ELR (cell line): ENCODE measurements around the gene CDK5RAP3.
A peak's percentile ranks its signal among the peaks of the same experiment; 100 is the strongest.

ENCODE experiments used
- DNase-seq: peaks from one replicate; pipeline ENCODE4 v3.0.0-alpha.2; 2015; ENCODE audit warnings: low read depth

Gene CDK5RAP3

DNA sequence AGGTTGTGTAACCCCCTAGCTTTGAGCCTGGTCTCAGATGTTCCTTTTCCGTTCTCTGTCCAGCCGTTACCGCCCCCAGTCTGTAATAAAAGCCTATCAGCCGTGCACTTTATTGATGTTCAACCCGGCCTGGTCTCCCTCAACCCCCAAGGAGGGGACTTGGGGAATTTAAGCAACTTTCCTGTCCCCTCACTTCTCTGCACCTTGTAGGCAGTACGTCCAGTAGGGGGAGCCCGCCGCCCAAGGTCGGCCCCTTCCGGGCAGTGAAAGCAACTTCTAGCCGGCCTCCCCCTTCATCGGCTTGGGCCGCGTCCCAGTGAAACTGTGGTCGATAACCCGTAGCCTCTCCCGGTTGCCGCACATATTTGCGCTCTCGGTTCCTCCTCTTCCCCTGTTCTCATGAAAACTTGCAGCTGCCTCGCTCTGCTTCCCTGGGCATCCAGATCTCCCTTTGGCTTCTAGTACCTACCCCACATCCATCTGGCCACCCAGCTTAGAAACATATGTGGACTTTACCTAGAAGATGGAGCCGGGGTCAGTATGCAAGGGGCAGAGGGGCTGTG, 21.6 kb upstream of the CDK5RAP3 start:
- peak; percentile 88 for DNase-seq

DNA sequence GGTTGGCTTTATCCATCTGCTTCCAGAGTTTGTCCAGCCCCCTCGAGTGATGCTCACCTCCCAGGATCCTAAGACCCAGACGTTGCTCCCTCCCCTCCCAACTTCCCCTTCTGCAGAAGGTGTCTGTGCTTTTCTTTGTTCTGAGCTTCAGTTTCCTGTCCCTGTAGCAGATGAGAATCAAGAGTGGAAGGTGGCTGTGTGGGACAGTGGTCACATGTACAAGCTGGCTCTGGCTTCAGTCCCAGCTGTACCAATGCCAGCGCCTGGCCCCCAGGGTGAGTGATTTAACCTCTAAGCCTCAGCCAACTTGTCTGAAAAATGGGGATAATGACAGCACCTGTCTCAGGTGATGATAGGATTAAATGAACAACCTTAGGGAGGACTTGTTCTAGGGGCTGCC, 21.0 kb upstream of the CDK5RAP3 start:
- no peak for DNase-seq

DNA sequence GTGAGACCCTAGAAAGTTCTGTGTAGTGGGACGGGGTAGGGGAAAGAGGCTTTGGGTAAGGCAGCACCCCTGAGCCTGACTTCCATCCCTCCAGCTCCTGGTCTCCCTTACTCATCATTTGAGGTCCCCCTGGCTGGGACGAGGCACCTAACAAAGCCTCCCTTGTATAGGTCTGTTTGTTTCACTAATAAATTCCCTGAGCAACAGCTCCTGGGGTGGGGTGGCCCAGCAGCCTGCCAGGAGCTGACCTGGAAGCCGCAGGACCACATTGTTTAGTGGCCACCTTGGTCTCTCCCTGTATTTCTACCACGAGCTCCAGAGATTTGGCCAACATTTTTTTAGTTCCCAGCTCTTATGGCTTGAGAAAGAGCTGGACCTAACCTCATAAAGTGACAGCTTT, 20.5 kb upstream of the CDK5RAP3 start:
- DNase-seq, result no peak

DNA sequence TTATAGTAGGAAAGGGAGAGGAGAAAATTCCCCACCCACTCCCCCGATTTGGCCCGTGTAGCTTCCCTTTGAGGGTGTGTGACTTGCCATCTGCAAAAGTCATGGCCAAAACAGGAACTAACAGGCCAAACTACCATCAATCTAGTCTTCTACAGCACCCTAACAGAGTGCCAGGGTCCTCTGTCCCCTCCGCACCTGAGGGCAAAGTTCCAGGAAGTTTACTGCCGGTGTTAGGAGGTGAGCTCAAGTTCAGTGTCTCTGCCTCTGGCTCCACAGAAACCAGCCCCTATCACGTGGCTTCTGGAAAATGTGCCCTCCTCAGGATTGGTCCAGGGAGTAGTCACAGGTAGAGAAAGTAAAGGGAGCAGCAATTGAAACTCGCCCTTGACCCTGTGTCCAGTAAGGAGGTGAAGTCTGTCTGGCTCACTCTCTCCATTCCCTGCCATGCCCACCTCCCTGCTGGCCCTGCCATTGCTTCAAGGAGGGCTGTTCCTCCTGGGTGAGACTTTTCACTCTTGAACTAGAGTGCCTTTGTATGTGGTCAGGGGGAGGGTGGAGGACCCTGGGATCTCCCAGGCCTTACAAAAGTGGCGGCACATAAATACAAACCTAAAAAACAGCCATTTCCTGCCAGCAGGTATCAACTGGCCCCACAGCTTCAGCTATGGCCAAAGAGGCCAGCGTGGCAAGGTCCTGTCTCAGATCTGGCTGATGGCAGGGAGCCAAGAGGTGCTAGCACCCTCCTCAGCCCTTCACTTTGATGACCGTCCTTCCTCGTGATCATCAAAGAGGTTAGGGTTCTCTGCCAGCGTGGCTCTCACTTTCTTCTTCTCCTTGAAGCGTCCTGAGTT, 18.5 kb upstream of the CDK5RAP3 start:
- DNase-seq, result no peak

DNA sequence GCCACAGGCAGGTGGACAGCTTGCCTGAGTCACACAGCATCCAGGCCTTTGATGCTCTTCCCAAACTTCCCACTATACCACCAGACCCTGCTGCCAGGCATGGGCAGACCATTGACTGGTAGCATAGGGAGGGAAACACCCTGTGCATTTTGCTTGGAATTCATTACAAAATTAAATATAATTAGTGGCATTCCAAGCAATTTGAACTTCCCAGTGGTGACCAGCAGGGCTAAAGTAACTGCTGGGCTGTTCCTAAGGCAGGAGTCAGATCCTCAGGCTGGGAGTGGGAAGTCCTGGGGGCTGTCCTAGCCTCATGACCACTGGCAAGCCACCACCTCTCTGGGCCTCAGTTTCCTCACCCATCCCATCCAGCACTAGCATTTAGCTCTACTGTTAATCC, 17.0 kb upstream of the CDK5RAP3 start:
- DNase-seq, result peak; percentile 34

DNA sequence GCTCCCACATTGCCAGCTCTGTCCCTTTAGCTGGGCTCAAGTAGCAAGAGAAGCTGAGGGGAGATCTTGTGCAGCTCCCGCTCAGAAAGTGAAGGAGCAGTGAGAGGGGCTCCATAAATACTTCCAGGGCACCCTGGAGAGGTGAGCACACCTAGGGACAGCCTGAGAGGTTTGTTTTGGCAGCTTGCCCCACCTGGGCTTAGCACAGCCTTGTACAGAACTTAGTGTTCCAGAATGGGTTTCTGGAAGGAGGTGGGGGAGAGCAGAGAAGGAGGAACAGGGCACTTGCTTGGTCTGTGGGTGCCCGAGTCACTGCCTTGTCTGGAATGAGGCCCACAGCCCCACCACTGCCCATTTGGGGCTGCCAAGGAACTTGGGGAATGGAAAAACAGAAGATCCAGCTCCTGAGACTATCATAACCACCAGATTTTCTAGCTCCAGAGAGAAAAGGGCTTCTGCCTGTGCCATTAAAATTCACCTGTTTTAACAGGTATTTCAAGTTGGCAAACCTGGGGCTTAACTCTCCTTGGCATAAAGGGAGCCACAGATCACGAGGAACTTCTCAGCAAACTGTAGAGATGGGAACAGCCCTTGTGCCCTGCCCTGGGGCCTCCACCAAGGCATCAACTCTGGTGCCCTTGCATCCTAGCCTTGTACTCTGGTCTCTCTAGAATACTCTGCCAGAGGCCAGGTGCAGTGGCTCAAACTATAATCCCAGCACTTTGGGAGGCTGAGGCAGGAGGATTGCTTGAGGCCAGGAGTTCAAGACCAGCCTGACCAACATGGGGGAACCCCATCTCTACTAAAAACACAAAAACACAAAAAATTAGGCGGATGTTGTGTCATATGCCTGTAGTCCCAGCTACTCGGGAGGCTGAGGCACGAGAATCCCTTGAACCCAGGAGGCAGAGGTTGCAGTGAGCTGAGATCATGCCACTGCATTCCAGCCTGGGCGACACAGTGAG, 15.1 kb upstream of the CDK5RAP3 start:
- DNase-seq, result no peak

DNA sequence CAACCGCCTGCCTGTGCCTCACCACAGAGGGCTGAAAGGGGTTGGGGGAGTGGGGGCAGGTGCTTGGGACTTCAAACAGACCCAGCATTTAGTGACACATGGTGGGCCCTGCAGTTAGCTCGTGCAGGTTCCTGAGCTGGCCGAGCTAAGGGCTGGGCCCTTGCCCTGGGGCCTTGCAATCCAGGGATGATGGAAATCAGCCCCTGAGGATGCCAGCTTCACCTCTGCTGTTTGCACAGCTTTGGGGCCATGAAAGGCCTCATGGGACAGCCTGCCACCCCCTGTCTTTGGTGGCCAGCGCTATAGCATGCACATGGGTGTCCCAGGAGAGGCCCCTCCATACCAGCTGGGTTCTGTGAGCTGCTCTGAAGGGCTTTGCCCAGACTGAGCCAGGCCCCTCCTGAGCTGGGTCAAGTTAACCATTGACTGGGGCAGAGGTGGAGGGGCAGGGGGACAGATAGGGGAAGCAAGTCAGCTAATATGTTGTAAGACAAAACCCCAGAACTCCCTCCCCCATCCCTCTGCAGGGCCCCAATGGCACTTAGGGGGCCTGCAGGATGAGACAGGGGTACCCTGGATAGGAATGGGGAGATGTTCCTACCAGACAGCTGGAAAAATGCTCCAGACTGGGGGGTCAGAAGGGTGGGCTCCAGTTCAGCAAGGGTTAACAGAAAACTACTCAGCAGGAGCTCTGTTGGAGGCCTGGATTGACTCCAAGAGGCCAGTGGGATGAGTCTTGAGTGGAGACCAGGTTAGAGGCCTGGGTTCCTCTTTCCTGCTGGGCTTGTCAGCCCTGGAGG, 13.9 kb upstream of the CDK5RAP3 start:
- DNase-seq, result no peak

DNA sequence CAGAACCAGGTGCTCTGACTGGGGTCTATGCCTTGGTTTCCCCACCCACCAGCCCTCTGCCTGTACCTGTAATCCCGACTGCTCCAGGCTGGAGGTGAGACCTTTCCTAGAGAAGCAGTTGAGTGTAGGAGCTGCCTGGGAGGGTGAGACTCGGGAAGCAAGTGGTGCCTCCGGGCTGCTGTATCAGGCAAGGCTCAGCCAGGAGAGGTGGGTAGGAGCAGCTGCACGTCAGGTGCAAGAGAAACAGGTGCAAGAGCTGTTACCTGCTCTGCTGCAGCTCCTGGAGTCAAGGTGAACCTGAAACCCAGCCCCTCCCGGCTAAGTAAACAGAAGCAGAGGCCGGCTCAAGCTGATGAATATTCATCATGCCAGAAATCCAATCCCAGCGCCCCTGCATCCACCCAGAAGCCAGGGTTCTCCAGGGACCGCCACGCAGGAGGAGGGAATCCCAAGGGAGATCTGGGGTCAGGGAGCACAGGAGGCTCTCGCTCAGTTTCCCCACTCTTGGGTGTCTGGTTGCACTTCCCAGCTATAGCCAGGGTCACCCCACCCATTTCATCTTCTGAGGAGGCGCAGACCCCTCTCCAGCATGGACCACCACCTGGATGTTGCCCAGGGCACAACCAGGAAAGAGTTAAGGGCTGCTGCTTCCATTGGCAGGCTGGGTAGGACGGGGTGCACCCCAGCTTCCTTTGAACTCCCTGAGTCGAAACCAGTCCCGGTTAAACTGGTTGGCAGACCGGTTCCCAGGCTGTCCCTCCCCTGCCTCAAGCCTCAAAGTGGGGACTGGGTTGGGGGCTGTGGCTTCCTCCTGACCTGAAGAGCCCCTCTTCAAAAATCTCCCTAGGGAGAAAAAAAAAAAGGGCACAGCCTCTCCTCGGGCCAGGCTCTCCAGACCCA, 13.1 kb upstream of the CDK5RAP3 start, which contains the start of gene PRR15L:
PRR15L (minus strand) TSS at position 293 of the 900 bp plus-strand sequence. CDS start 4,649 bp downstream, outside the sequence.
- no peak for DNase-seq

DNA sequence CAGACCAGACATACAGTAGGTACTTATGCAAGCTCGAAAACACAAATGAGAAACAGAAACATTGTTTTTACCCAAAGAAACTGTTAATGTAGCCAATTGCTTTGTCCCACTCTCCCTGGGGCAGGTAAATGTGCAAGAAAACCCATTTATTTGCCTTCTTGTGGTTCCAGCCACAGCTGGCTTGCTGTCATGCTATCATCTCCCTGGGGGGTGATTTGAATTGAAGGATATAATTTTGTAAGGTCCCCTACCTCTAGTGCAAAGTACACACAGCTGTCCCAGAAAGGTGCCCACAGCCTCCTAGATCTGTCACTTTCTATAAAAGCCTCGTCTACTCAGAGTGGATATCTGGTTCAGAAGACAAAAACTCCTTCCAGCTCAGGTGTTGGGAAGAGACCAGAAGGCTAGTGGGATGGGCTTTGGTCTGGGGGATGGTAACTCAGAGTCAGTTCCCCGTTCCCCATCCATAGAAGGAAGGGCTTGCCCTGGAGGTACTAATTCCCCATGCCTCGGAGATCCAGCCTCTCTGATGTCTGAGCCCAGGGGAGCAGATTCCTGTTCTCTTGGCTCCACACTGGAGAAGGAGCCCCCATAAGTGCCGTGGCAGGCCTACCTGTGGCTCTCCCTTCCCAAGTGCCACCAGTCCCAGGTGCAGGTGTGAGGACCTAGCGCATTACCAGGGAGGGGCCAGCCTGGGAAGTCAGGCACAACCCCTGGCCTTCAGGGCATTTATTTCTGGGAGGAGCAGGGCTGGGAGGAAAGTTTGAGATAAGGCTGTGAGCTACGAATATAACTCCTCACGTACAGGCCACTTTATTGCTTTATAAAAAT, 10.9 kb upstream of the CDK5RAP3 start:
- no peak for DNase-seq

DNA sequence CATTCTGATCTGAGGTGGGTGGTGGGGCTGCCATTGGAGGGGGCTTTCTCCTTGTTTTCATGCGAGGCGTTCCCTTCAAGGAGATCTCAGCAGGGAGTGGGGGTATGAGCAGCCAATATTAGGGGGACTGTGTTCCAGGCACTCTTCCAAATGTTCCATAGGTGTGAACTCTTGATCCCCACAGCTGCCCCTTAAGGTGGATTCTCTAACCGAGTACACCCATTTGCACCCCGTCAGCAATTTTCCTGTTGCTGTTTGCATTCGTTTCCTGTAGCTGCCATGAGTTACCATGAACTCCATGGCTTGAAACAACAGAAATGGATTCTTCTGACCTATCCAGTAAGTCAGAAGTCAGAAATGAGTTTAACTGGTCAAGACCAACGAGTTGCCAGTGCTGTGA, 9.5 kb upstream of the CDK5RAP3 start:
- no peak for DNase-seq

DNA sequence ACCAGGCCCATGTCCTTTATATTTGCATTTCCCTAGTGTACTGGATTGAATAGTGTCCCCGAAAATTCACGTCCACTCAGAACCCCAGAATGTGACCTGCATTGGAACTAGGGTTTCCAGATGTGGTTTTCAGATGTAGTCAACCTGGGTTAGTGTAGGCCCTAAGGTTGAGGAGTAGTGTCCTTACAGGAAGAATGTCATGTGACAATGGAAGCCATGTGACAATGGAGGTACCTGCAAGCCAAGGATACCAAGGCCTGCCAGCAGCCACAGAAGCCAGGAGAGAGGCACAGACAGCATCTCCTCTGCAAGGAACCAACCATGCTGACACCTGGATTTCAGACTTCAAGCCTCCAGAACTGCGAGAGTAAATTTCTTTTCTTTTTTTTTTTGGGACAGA, 8.0 kb upstream of the CDK5RAP3 start:
- DNase-seq, result no peak

DNA sequence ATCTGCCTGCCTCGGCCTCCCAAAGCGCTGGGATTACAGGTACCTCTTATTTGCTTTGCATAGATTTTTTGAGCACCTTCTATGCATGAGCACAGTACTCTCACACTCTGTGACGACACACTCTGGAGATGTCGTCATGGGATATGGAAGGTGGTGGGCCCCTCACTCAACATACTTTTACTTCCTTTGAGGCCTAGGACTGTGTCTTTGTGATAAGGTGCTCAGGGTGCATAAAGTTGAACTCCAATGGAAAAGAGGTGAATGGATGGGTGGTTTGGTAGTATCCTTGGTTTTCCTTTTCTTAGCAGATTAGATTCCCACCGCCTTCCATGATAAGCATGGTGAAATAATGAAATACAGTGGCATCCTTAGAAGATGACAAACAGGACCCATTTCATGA, 6.1 kb upstream of the CDK5RAP3 start:
- DNase-seq, result no peak

DNA sequence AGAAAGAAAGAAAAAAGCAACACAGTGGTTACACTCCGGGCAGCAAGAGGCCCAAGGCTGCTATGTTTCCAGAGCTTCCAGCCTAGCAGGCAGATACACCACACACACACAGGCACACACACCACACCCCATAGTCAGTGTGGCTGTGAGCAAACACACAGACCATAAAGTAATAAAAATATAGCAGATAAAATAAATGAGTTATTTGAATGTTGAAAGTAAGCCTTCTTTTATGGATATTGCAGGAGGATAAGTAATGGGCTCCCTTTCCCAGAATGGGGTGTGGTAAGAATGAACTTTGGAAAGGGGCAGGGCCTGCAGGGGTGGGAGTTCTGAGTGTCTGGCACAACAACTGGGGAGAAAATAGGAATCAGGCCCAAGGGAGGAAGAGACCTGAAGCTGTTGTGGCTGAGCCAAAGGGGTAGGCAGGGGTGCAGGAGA, 4.8 kb upstream of the CDK5RAP3 start:
- no peak for DNase-seq

DNA sequence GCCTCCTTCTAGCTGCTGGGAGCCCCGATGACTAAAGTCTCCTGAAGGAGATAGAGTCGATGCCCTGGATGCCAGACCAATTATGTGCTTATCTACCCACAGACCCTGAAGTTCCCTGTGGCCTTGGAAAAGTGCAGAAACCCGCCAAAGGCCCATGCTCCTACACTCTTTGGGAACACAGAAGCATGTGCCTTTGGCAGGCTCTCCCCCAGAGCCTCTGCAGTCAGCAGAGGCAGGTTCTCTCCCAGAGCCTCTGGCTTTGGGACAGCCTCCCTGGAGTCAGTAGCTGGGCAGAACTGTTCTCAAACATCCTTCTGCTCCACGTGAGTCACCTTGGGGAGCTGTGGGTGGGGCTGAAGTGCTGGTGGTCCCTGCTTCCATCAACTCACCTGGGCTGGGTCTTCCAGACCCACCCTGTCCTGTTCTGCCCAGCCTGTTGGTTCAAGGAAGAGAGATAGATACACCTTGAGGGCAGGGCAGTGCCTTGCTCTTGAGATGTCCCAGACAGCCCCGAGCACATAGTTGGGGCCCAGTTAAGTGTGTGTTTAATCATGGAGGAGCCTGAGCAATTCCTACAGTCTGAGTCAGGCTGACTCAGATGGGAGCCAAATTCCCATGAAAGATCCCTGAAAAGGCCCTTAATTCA, 3.2 kb upstream of the CDK5RAP3 start:
- DNase-seq, result peak; percentile 97

DNA sequence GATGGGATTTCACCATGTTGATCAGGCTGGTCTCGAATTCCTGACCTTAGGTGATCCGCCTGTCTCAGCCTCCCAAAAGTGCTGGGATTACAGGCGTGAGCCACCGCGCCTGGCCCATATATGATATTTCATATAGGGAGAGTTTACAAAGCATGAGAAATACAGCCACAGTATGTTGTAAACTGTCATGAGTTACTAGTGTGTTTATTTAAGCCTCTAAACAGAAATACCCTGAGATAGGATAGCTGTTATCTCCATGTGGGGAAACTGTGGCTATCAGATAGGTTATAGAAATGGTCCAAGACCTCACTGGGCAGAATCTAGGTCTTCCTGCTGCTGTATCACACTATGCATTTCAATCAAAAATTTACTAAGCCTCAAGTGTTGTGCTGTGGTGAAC, 2.1 kb upstream of the CDK5RAP3 start:
- DNase-seq, result no peak

DNA sequence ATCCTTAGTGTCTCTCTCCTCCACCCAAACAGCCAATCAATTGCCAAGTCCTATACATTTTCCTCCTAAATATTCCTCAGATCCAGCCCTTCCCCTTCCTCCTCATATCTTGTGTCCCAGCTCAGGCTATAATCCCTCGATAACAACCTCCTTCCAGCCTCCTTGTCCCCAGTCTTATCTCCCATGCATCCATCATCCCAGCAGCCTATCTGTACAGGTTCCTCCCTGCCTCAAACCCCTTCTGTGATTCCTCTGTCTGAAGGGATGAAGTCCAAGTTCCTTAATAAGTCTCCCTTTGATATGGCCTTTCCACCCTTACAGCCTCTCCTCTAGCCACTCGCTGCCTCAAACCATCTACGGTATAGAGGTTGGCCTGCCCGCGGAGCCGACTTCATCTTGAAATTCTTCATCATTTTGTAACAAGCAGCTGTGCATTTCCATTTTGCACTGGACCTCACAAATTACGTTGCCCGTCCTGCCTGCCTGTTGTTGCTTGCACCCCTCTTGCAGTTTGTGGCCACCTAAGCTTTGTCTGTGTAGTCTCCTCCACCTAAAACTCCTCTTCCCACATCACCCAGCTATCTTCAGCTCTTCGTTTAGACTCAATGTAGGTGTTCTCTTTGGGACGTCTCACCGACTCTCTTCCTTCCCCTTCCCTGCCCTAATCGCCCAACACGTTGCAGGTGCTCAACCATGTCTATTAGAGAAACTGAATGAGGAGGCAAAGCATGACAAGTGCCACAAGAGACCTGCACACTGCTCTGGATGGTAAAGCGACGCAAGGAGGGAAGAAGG, 786 bp upstream of the CDK5RAP3 start:
- DNase-seq, result no peak

DNA sequence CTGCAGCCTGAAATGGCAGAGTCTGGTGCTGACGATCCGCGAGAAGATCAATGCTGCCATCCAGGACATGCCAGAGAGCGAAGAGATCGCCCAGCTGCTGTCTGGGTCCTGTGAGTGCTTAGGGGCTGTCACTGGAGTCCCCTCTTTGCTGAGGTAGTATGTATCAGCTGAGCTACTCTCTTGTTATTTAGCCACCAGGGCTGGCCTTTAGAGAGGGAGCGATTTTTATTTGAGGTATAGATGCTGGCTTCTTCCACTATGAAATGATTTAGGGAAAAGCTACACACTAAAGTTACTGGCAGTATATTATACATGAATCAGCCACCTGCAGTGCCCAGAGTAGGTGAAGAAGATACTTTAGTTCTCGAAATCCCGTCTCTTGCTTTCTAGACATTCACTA, 2.6 kb downstream of the CDK5RAP3 start:
- DNase-seq, result no peak

DNA sequence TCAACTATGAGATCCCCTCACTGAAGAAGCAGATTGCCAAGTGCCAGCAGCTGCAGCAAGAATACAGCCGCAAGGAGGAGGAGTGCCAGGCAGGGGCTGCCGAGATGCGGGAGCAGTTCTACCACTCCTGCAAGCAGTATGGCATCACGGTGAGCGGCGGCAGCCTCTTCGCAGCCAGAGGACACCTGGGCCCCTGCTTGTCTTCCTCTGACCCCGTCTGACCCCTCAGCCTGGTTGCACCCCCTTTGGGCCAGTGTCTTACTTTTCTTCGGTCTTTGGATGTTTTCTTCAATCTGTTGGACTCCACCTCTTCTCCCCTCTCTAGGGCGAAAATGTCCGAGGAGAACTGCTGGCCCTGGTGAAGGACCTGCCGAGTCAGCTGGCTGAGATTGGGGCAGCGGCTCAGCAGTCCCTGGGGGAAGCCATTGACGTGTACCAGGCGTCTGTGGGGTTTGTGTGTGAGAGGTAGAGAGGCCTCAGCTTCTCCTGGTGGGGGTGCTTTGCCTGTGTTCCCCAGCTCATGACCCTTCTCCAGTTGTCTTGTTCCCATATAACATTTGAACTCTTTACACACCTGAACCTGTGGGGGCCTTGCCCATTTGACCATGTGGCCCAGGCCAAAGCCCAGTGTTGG, 4.4 kb downstream of the CDK5RAP3 start:
- no peak for DNase-seq
